ENCODE results near the gene LIPA.
A peak's percentile ranks its signal among the peaks of the same experiment; 100 is the strongest.
"Not testable (repeated sequence)": the region's sequence is repeated elsewhere in the genome, so short reads cannot be mapped to it uniquely, and the experiment has no call there.

The LIPA gene

GRCh38 chr10:89251409-89252224 lies at the start of gene LIPA:
TSS of gene LIPA (minus strand) at chr10:89251775. CDS start at chr10:89247648, 4,127 bp downstream.
- peak; percentile 98 for DNase-seq

DNA sequence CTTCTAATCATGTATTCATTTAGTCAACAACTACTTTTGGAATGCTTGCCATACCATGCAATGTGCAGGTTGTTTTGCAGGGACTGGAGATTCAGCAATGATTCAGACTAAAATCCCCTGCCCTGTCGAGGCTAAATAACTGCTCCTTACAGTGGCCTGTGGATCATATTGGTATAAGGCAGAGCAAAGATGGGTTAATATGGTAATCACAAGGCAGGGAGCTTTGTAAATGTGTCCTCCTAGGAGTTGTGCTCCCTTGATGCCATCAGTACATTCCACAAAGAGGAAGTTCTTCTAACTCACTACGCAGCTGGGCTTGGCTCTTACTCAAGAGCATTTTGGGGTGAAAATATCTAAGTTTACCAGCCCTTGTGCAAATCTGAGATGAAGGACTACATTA lies 49.7 kb upstream of the LIPA start:
- peak; percentile 93 for DNase-seq

DNA sequence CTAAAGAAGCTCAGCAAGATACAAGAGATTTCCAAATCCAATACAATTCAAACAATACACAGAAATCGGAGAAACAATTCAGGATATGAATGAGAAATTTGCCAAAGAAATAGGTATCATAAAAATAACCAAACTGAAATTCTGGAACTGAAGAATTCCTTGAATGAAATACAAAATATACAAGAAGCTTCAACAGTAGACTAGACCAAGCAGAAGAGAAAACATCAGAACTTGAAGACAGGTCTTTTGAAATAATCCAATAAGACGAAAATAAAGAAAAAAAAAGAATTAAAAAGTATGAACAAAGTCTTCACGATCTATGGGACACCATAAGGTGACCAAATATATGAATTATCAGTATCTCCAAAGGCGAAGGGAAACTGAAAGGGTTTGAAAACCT lies 47.5 kb upstream of the LIPA start:
- no peak for DNase-seq

- no peak for DNase-seq
Measured at GRCh38 chr10:89297791-89298190, 46.2 kb upstream of the LIPA start.

- DNase-seq, result no peak
Measured at GRCh38 chr10:89297356-89297755, 45.8 kb upstream of the LIPA start.

DNA sequence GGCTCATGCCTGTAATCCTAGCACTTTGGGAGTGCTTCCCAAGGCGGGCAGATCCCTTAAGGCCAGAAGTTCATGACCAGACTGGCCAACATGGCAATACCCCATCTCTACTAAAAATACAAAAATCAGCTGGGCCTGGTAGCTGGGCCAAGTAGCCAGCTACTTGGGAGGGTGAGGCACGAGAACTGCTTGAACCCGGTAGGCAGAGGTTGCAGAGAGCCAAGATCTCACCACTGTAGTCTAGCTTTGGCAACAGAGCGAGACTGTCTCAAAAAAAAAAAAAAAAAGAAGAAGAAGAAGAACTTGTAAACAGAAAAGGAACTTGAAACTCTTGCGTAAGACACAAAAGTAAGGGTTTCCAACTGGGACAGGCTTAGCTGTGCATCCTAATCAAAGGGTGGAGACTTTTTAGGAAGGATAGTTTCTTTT lies 44.7 kb upstream of the LIPA start:
- DNase-seq, result peak; percentile 93

DNA sequence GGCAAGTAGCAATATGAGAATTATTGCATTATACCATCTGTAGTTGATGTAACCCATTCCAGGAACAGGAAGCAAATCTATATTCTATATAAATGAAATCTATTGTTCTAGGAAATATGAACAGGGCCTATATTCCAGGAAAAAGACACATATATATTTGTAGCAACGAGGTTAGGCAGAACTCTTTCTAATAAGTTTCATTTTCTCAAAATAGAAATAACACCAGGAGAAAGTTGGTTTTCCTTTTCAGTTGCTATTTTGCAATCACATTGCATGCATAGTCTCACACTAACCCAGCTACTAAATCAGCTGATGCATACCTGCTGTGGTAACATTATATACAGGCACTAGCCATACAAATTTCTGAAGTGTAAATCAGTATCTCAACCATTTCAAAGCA lies 44.0 kb upstream of the LIPA start:
- peak; percentile 89 for DNase-seq

- DNase-seq, result no peak
Measured at GRCh38 chr10:89294721-89295239, 43.2 kb upstream of the LIPA start.

DNA sequence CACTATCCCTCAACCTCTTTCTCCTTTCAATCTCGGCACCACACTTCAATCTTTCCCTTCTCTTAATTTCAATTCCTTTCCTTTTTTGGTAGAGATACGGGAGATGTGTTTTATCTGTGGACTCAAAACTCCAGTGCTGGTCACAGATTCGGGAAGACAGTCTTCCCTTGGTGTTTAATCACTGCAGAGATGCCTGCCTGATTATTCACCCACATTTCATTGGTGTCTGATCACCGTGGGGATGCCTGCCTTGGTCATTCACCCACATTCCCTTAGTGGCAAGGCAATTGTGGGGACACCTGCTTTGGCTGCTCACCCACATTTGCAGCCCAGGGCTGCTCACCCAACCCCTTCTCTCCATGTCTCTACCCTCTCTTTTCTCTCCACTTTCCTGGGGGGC lies 33.7 kb upstream of the LIPA start:
- DNase-seq, result not testable (repeated sequence)

DNA sequence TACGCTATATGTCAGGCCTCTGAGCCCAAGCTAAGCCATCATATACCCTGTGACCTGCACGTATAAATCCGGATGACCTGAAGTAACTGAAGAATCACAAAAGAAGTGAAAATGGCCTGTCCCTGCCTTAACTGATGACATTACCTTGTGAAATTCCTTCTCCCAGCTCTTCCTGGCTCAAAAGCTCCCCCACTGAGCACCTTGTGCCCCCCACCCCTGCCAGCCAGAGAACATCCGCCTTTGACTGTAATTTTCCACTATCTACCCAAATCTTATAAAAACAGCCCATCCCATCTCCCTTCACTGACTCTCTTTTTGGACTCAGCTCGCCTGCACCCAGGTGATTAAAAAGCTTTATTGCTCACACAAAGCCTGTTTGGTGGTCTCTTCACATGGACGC lies 33.1 kb upstream of the LIPA start:
- not testable (repeated sequence) for DNase-seq

DNA sequence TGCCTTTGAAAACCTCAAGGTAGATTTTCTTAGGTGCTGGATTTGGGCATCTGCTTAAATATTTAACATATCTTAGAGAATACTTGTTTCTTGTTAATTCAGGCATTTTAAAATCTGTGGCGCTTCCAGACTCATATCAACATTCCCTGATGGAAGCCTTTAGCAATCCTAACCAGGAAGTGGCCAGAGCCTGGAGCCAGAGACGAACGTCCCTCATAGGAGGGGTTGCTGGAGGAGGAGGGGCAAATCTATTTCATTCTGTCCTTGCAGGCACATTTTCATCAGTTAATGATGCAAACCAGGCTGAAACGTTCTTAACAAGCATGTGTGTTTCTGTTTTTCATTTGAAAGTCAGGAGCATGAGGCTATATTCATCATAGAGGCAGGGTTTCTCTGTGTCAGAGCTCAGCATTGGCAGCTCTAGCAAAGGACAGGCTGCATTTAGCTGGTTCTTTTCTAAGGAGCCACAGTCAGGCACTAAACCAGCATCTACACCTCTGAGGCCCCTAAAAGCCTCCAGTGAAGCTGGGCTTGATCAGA lies 32.4 kb upstream of the LIPA start:
- no peak for DNase-seq

- no peak for DNase-seq
Measured at GRCh38 chr10:89283025-89283935, 31.7 kb upstream of the LIPA start.

DNA sequence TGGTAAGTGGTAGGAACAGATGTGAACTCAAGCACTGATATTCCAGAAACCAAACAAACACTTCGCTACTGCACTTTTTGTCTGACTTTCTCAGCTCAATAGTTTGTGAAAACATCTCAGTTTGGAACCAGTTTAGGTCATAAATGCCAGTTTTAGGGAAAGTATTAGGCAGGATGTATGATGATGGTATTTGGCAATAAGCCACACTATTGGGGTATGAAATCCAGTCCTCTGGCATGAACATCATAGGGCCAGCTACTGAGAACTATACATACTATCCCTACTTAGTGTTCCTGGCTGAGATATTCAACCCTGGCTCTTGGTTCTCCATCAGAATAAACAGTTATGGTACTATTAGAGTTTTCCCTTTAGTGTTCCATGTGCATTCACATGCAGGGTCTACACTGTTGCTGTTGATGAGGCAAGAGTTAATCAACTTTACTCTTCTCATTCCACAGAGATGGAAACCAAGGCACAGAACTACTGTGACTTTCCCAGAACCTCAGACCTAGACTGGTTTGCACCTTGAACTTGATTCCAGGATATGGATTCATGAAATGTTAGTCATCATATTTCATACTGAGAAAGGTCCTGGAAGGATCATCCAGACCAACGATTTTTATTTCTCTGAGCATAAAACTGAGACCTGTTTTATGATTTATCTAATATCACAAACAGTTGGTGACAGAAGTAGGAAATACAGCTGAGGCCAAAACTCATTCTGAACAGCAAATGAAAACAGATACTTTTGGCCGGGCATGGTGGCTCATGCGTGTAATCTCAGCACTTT lies 30.2 kb upstream of the LIPA start:
- no peak for DNase-seq

GRCh38 chr10:89280508-89280907 lies 28.9 kb upstream of the LIPA start:
- DNase-seq, result no peak

DNA sequence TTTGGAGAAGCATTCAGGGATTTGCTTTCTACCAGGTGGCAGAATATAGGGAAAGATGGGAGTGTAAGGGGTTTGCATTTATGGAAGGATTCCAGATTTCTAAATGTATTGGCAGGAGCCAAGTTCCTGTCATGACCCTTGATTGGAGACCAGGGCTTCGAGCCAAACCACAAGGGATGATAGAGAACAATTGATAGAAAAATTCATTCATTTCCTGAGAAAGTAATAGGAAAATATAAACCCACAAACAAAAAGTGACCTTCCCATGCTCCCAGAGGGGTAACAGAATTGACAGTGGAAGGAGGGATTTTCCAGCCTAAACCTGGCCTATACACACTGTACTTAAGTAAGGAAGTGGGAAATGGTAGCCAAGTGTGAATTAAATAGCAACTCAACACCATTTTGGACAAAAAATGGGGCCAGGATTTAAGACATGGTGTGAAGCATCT lies 27.9 kb upstream of the LIPA start:
- DNase-seq, result no peak

GRCh38 chr10:89278900-89279392 lies 27.4 kb upstream of the LIPA start:
- DNase-seq, result no peak

DNA sequence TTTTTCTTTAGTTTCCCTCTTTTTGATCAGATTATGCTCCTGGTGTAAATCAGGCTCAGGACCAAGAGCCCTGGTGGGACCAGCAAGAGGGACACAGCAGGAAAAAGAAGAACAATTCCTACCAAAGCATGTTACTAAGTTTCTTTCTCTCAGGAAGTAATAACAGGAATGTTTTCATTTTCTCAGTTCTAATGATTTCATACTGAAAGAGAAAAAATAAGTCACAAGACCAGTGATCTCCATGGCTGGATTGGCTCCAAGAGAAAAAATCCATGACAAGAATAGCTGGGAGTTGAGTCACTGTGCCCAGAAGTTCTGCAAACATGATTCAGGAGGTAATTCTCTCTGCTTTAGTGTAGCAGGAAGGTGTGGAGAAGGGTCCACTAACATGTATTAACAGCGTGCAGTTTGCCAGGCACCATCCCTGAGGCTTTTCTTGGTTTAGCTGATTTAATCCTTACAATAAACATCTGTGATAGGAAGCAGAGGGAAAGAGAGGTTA lies 26.5 kb upstream of the LIPA start:
- peak; percentile 94 for DNase-seq

DNA sequence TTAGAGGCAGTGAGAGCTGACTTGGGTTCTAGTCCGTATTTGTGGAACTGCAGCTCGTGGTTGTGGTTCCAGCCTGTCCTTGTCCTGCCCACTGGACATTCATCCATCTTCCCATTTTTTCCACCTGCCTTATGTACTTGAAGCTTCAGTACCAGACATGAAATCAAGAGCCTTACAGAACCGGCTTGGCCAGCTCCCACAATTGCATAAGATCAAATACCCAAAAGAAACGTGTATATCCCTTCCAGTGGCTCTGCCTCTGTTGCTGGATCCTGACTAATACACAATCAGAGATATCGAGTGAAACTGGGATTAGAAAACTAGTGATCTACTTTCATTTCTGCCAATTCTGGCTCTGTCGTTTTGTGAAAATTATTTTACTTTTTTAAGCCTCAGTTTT lies 23.8 kb upstream of the LIPA start:
- no peak for DNase-seq

DNA sequence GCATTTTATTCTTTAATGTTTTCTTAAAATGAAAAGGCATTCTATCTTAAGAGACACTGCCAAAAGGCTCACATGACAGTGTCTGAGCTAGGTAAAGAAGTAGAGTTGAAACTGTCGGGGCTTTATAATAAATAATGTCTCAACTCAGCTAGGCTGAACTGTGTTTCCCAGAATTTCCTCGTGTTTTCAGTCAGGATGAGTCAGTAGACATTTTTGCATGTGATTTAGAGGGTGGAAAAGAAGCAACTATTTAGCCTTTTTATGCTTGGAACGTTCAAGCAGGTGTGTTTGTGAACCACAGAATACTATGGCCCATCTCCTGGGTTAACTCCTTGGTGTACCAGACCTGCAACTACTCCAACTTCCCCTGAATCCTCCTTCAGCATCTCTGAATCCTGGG lies 23.4 kb upstream of the LIPA start:
- no peak for DNase-seq

DNA sequence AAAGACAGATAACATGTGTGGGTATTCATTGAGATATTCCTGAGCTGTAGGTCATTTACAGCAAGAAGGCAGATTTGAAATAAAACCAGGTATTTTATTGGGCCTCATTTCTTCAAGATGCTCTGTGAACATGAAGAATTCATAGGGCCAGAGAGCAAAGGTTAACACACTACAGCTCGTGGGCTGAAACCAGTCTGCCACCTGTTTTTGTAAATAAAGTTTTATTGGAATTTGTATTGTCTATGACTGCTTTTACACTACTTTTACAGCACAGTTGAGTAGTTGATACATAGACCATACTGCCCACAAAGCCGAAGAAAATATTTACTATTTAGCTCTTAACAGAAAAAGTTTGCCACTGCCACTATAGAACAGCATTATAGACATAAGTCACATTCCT lies 22.1 kb upstream of the LIPA start:
- DNase-seq, result no peak

DNA sequence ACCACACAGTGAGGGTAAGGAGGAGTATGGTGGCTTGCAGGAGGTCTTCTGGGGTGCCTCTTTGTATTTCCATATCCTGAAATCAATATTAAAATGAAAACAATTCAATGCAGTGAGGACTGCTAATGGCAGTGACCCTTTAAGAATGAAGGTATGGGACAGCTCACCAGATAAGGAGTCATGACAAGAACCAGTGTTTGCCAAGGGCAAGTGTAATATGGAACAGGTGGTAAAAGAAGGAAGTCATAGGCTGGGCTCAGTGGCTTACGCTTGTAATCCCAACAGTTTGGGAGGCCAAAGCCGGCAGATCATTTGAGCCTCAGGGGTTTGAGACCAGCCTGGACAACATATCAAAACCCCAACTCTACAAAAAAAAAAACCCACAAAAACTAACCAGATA lies 20.0 kb upstream of the LIPA start:
- no peak for DNase-seq

- DNase-seq, result no peak
Measured at GRCh38 chr10:89270153-89270483, 18.5 kb upstream of the LIPA start.
